GM23248 (cell line): ENCODE results near the gene PLCH2.

Experiments used
- EZH2 ChIP-seq: fragments of 200-600 bp; sonication (generic); IDR thresholded peaks from 2 replicates; pipeline ENCODE4 v1.6.1; 2018; ENCODE audit warnings: antibody characterized with exemption, mild to moderate bottlenecking; ENCODE audit not compliant: insufficient read depth, poor library complexity, severe bottlenecking
- EZH2phosphoT487 ChIP-seq: fragments of 200-600 bp; sonication (generic); IDR thresholded peaks from 2 replicates; pipeline ENCODE4 v1.6.1; 2018; ENCODE audit warnings: antibody characterized with exemption, moderate library complexity, mild to moderate bottlenecking, low read depth; ENCODE audit not compliant: insufficient read depth

GRCh38 chr1:2463396-2463795 is 12.7 kb upstream of the PLCH2 start:
- TF ChIP-seq EZH2 (no peak), EZH2phosphoT487 (no peak)
